ENCODE results near the gene MEIS2. TPM values are rescaled to one million over a fixed set of nuclear protein-coding genes. Genes with fewer than 3 reads are reported as not detected.

MEIS2 gene
- total RNA-seq, 2 experiments from 2014 or later, result not detected

DNA sequence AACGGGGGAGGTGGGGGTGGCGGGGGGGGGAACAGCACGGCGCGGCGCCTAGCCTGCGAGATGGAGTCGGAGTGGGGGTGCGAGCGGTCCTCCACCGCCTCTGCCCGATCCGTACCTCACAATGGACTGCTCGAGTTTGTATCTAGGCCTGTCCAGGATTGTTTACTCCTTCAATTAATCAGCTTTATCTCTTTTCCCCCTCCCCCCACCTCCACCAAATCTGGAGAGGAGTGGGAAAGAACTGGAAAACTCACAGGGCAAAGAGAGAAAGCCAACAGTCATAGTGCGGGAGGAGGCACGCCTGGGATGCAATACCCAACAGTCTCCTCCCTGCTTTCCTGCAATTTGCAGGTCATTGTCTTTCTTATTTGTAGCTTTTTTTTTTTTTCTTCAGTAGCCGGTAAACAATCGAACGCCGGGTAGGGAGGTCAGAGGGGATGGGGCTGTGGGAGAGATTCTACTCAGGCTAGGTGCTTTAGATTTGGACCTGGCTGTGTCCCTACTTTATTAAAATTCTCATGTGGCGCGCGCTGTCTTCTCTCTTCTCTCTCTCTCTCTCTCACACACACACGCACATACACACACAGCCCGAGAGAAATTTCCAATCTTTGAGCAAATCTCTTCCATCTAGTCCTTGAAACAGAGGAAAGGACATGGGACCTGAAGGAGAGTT, 6.9 kb upstream of the MEIS2 start:
- Mint-ChIP-seq H3K27me3 (peaks cover 100% of the 10 kb centered on the region), H3K27ac (no peak overlapping the region), H3K4me1 (peaks cover 22% of the 10 kb centered on the region), H3K4me3 (no peak overlapping the region), H3K36me3 (peaks cover 7% of the 10 kb centered on the region), H3K9me3 (peaks cover 8% of the 10 kb centered on the region)
- DNase-seq, result no peak

- Mint-ChIP-seq H3K36me3 (peaks cover 8% of the 10 kb centered on the region), H3K9me3 (peaks cover 5% of the 10 kb centered on the region), H3K27me3 (peaks cover 100% of the 10 kb centered on the region), H3K27ac (no peak overlapping the region), H3K4me3 (no peak overlapping the region), H3K4me1 (peaks cover 19% of the 10 kb centered on the region)
- no peak for DNase-seq
Observed at GRCh38 chr15:37106490-37107001, 6.2 kb upstream of the MEIS2 start.

DNA sequence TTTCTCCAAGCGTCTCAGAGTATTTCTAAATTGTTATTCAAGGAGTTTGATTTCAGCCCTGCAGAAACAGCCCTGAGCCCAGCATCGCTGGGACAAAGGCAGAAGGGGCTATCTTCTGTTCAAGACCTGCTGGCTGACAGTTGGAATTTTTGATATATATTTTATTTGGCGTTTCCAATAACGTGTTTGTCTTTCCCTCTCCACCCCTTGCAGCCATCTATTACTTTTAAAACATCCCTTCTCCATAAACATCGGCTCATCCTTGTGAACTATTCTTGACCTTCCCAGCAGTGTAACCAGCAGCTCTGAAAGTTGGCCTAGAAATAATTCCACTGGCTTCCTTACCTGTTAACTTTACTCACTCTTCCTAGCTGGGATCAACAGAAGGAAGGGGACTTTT, 5.5 kb upstream of the MEIS2 start:
- no peak for DNase-seq
- Mint-ChIP-seq H3K27ac (no peak overlapping the region), H3K36me3 (peaks cover 9% of the 10 kb centered on the region), H3K27me3 (peaks cover 100% of the 10 kb centered on the region), H3K4me1 (peaks cover 18% of the 10 kb centered on the region), H3K9me3 (peaks cover 4% of the 10 kb centered on the region), H3K4me3 (no peak overlapping the region)

DNA sequence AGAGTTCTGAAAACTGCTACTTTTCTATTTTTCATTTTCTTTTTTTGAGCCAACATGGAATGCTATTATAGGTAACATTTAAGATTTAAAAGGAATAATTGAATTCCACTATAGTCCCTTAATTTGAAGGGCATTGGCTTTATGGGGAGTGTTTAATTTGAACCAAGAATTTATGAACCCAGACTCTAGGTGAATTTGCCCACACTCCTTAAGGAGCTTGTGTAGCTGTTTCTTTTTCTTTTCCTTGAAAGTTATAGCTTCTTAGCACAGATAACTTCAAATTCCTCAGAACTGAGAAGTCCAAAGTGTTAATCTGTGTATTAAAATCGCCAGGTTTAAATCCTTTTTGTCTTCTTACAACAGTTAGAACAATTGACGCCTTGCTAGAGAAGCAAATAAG, 4.7 kb upstream of the MEIS2 start:
- H3K9me3 Mint-ChIP-seq, result peaks cover 4% of the 10 kb centered on the region
- H3K27me3 Mint-ChIP-seq, result peaks cover 100% of the 10 kb centered on the region
- no peak overlapping the region for H3K4me3 Mint-ChIP-seq
- peaks cover 12% of the 10 kb centered on the region for H3K36me3 Mint-ChIP-seq
- peaks cover 15% of the 10 kb centered on the region for H3K4me1 Mint-ChIP-seq
- DNase-seq, result no peak
- H3K27ac Mint-ChIP-seq, result no peak overlapping the region

DNA sequence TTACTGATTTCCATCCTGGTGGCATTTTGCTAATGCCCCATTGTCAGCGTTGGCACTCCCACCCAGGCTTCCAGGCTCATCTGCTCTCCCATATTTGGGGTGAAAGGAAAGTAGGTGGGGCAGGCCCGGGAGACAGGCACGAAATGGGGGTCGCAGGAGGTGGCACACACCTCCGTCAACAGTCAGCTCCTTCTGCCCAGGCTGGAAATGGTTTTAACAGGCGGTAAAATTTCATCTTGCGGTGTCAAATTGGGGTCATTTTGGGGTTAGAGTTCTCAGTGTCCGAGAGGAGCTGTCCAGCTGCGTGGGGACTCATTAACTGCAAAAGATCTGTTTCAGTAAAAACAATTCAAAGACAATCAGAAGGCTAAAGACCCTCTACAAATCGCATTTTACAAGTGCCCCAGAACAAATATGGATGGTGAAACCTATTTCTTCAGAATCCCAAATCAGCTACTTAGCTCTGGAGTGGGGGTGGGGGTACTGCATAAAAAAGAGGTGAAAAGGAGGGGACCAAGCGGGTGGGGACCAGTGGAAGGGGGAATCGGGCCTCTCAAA, 4.2 kb upstream of the MEIS2 start:
- H3K36me3 Mint-ChIP-seq, result peaks cover 12% of the 10 kb centered on the region
- H3K27ac Mint-ChIP-seq, result no peak overlapping the region

DNA sequence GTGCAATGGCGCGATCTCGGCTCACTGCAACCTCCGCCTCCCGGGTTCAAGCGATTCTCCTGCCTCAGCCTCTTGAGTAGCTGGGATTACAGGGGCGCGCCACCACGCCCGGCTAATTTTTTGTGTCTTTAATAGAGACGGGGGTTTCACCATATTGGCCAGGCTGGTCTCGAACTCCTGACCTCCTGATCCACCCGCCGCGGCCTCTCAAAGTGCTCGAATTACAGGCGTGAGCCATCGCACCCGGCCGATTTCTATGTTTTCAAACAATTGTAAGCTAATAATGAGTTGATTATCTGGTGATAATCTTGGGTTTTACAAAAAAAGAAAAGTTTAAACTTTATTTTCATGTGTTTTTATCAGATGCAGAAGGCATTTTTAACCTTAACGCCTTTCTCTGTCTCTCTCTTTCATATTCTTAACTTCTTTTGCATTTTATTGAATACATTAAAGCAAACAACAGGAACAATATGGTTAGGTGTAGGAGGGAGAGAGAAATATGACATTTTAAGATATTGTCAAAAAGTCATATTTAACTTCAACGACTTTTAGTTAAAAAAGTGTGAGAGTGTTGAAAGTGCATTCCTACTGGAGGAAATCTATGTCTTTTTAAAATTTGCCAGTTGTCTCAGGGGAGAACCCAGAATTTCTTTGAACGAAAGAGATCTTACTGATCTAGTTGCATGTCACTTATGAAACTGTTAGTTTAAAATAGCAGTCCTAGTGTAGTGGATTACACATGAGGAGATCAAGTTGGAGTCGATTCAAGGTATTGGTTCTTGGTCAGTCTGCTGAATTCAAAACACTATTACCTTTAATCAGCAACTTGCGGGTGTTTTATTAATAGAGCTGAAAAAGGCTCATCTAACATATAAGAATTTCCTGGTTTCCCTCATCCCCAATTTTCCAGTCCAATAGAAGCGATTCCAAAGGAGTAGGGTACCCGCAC, 3.4 kb upstream of the MEIS2 start:
- Mint-ChIP-seq H3K9me3 (peaks cover 4% of the 10 kb centered on the region), H3K4me3 (no peak overlapping the region), H3K27me3 (peaks cover 100% of the 10 kb centered on the region), H3K27ac (no peak overlapping the region), H3K36me3 (peaks cover 12% of the 10 kb centered on the region), H3K4me1 (peaks cover 20% of the 10 kb centered on the region)
- no peak for DNase-seq

More for the DNA sequence above, 4.2 kb upstream of the MEIS2 start:
- Mint-ChIP-seq H3K4me3 (no peak overlapping the region), H3K27me3 (peaks cover 100% of the 10 kb centered on the region), H3K9me3 (peaks cover 4% of the 10 kb centered on the region), H3K4me1 (peaks cover 16% of the 10 kb centered on the region)
- no peak for DNase-seq

- Mint-ChIP-seq H3K4me3 (no peak overlapping the region), H3K27ac (no peak overlapping the region), H3K36me3 (peaks cover 12% of the 10 kb centered on the region), H3K27me3 (peaks cover 100% of the 10 kb centered on the region), H3K4me1 (peaks cover 26% of the 10 kb centered on the region), H3K9me3 (peaks cover 4% of the 10 kb centered on the region)
- no peak for DNase-seq
Observed at GRCh38 chr15:37103163-37103435, 2.8 kb upstream of the MEIS2 start.

GRCh38 chr15:37102305-37103162, 2.2 kb upstream of the MEIS2 start:
- no peak overlapping the region for H3K4me3 Mint-ChIP-seq
- peaks cover 4% of the 10 kb centered on the region for H3K9me3 Mint-ChIP-seq
- H3K36me3 Mint-ChIP-seq, result peaks cover 12% of the 10 kb centered on the region
- peaks cover 100% of the 10 kb centered on the region for H3K27me3 Mint-ChIP-seq
- no peak overlapping the region for H3K27ac Mint-ChIP-seq
- DNase-seq, result no peak
- H3K4me1 Mint-ChIP-seq, result peaks cover 31% of the 10 kb centered on the region

- H3K36me3 Mint-ChIP-seq, result peaks cover 12% of the 10 kb centered on the region
- no peak for DNase-seq
- peaks cover 36% of the 10 kb centered on the region for H3K4me1 Mint-ChIP-seq
- H3K9me3 Mint-ChIP-seq, result peaks cover 4% of the 10 kb centered on the region
- no peak overlapping the region for H3K27ac Mint-ChIP-seq
- H3K4me3 Mint-ChIP-seq, result peak overlapping the region; percentile 45
- peaks cover 100% of the 10 kb centered on the region for H3K27me3 Mint-ChIP-seq
Observed at GRCh38 chr15:37101980-37102304, 1.6 kb upstream of the MEIS2 start.

GRCh38 chr15:37100966-37101215, 542 bp upstream of the MEIS2 start:
- peaks cover 12% of the 10 kb centered on the region for H3K36me3 Mint-ChIP-seq
- peak overlapping the region; percentile 91 for H3K4me3 Mint-ChIP-seq
- H3K27me3 Mint-ChIP-seq, result peaks cover 100% of the 10 kb centered on the region
- H3K9me3 Mint-ChIP-seq, result peaks cover 4% of the 10 kb centered on the region
- no peak for DNase-seq
- H3K4me1 Mint-ChIP-seq, result peaks cover 38% of the 10 kb centered on the region
- H3K27ac Mint-ChIP-seq, result no peak overlapping the region

- Mint-ChIP-seq H3K4me1 (peaks cover 38% of the 10 kb centered on the region), H3K4me3 (peak overlapping the region; percentile 91), H3K9me3 (peaks cover 4% of the 10 kb centered on the region), H3K27me3 (peaks cover 98% of the 10 kb centered on the region), H3K27ac (peak overlapping the region; percentile 69), H3K36me3 (peaks cover 12% of the 10 kb centered on the region)
- DNase-seq, result no peak
Observed at GRCh38 chr15:37099319-37100108, 835 bp downstream of the MEIS2 start.

- Mint-ChIP-seq H3K36me3 (peaks cover 12% of the 10 kb centered on the region), H3K27me3 (peaks cover 98% of the 10 kb centered on the region), H3K4me1 (peaks cover 38% of the 10 kb centered on the region), H3K27ac (no peak overlapping the region), H3K4me3 (peak overlapping the region; percentile 91), H3K9me3 (peaks cover 4% of the 10 kb centered on the region)
- DNase-seq, result no peak
Observed at GRCh38 chr15:37098468-37099318, 1.7 kb downstream of the MEIS2 start.

DNA sequence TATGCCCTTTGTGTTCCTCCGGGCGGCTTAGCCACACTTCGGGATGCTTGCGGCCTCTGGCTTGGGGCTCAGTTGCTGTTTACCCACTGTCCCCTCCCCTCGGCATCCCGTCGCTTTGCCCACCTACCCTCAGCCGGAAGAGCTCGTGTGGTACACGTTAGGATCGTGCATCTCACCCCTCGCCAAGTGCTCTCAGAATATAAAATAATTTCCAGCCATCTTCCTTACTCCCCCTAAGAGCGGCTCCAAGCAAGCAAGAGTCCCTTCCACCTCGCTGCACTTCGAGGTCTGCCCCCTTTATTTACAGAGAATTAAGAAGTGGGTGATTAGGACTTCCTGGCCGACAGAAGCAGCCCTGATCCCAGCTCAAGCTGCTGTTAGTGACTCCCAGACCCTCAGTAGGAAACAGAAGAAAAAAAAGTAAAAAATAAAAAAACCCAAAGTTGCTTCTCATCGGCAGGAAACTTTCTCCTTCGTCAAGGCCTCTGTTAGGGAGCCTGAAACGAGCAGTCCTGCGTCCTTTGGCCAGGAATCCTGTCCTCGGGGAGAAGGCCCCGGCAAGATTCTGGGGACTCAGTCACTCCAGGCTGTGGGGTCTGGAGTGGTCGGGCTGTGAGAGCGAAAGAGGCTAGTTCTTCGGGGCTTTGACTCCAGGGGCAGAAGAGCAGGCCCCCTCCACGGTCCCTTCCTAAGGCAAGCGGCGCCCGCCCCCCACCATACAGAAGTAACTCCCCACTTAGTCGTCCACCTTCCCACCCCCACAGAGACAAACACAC, 3.0 kb downstream of the MEIS2 start:
- Mint-ChIP-seq H3K27ac (no peak overlapping the region), H3K27me3 (peaks cover 98% of the 10 kb centered on the region), H3K9me3 (peaks cover 1% of the 10 kb centered on the region), H3K4me1 (peaks cover 38% of the 10 kb centered on the region), H3K4me3 (no peak overlapping the region), H3K36me3 (peaks cover 9% of the 10 kb centered on the region)
- DNase-seq, result no peak

All from activated naive CD8-positive, alpha-beta T cell treated with anti-CD3 and anti-CD28 coated beads for 36 hours (primary cell).